ENCODE data around the gene HDAC2.
"Not testable (repeated sequence)": the region's sequence is repeated elsewhere in the genome, so short reads cannot be mapped to it uniquely, and the experiment has no call there.

HDAC2 gene

GRCh38 chr6:113969888-113970804, 802 bp downstream of the HDAC2 start:
- peak; percentile 42 for DNase-seq

GRCh38 chr6:113968472-113968871, 2.5 kb downstream of the HDAC2 start:
- DNase-seq = no peak

DNA sequence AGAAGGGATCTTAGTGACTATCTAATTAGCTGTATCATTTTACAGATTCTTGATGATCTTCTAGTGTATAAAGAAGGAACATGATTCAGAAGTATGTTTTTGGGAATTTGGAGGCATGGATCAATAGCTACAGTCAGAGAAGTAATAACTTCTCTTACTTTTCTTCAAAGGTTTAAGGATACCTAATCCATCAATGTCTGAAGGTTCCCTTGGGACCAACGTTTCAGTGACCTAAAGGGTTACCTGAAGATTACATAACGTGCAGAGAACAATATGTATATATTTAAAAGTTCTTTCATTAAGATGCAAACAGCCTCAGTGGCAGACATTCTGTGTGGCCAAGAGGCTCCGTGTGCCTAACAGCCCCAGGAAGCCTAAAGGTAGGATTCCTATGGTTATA, 3.2 kb downstream of the HDAC2 start:
- DNase-seq = no peak

DNA sequence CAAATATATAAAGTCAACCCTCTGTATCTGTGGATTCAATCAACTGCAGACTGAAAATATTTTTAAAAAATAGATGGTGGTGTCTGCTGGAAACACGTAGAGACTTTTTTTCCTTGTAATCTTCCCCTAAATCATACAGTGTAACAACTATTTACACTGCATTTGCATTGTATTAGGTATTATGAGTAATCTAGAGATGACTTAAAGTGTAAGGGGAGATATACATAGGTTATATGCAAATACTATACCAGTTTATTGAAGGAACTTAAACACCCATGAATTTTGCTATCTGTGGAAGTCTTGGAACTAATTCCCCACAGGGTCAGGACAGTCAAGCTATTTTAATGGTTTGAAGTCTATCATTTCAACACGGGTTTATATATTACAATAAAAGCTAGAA, 10.2 kb downstream of the HDAC2 start:
- no peak for DNase-seq

DNA sequence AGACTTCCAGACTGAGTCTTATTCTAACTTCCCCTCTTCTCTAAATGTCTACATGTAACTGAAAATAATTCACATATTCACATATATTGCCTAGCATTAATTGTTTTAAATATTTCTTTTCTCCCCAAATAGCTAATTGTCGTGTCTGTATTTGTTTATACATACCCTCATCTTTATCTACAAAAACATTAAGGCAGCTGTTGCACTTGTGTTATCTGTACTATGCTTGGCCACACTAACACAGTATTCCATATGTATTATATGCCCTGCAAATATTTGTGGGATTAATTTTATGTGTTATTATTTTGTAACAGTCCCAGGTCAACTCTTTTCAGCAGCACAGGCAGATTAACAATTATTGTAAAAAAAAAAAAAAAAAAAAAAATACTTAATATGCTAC, 11.7 kb downstream of the HDAC2 start:
- no peak for DNase-seq

DNA sequence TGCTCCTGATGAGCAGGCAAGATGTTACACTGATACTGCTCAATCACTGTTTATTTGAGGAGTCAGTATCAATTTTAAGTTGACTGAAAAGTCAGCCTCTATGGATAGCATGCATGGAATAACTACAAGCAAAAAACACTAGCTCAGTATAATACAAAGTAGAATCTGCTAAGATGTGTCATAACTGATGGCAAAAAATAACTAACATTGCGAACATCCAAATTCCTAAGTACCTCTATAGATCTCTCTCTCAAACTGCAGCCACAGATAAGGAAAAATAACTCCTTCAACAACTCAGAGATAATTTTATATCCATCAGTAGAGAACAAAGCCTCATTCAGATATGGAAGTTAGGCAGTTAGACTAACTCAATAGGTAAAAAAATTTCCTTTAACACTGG, 16.3 kb downstream of the HDAC2 start:
- DNase-seq = no peak

- DNase-seq = no peak
Measured at GRCh38 chr6:113953346-113953745, 17.6 kb downstream of the HDAC2 start.

DNA sequence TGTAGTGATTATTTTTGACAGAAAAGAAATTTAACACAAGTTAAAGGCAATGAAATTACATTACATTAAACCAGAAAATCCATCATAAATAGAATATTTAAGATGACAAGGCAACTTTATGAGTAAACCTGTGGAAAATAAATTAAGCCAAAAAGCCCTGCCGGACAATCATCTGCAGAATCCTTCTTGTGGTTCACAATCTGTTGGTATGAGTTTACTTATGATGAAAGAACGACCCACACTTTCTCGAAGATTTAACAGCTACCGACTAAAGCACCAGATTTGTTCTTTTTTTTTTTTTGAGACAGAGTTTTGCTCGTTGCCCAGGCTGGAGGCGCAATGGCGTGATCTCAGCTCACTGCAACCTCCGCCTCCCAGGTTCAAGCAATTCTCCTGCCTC, 21.4 kb downstream of the HDAC2 start:
- DNase-seq = no peak

GRCh38 chr6:113944701-113945100, 26.2 kb downstream of the HDAC2 start:
- DNase-seq = no peak

DNA sequence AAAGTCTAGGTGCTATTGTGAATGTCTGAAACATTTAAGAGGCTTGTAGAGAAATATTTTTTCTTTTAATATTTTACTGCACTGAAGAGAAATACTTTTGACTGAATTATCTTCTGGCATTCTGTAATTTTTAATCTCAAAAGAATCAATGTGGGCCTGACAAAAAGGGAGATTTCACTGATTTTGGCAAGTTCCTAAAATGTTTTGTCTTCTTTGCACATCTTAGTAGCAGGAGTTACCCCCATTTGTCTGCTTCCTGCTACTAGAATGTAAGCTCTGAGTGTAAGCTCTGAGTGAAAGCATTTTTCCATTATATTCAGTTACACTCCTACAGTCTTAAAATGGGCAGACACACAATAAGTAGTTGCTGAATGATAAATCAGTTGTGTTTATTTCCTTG, 31.1 kb downstream of the HDAC2 start:
- no peak for DNase-seq

DNA sequence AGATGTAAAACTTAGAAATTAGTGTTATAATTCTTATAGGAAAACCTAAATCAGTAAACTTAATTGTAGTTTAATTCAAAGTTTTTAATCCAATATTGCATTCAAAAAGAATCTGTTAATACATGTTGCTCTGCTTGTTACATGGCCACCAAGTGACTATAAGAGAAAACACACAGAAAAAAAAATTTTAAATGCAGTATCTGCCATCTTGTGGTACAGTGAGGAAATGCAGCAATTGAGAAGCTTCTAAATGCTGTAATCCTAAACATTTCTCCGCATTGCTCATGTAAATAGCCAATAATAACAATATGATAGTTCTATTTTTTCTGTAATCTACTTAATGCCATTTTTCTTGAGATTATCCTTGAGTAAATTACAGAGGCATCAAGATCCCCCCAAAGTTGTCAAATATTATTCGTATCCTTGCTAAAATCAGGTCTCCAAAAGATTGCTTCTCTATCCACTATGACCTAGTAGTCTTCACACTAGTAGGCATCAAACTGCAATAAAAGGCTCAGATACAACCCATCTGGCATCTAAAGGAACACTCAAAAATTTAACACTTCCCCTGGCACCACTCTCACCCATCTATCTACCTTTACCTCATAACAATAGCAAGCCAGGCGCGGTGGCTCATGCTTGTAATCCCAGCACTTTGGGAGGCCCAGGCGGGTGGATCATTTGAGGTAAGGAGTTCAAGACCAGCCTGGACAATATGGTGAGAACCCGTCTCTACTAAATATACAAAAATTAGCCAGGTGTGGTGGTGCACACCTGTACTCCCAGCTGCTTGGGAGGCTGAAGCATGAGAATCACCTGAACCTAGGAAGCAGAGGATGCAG, 34.6 kb downstream of the HDAC2 start:
- no peak for DNase-seq

GRCh38 chr6:113934101-113934500, 36.8 kb downstream of the HDAC2 start:
- DNase-seq = no peak

DNA sequence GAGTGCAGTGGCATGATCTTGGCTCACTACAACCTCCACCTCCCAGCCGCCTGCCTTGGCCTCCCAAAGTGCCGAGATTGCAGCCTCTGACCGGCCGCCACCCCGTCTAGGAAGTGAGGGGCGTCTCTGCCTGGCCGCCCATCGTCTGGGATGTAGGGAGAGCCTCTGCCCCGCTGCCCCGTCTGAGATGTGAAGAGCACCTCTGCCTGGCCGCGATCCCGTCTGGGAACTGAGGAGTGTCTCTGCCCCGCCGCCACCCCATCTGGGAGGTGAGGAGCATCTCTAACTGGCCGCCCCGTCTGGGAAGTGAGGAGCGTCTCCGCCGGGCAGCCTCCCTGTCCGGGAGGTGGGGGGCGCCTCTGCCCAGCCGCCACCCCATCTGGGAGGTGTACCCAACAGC, 39.0 kb downstream of the HDAC2 start:
- DNase-seq = not testable (repeated sequence)

GRCh38 chr6:113930183-113930582, 40.8 kb downstream of the HDAC2 start:
- no peak for DNase-seq

- DNase-seq = no peak
Measured at GRCh38 chr6:113927001-113927400, 43.9 kb downstream of the HDAC2 start.

DNA sequence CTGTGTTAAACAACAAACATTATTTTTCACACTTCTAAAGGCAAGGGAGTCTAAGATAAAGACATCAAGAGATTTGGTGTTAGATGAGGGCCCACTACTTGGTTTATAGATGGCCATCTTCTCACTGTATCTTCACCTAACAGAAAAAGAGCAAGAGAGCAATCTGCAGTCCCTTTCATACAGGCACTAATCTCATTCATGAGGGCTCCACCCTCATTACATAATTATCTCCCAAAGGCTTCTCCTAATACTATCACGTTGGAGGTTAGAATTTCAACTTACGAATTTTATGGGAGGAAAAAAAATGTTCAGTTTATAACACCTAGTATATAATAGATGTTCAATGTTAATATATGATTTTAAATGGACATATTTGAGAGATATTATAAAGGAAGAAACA, 45.6 kb downstream of the HDAC2 start:
- no peak for DNase-seq

- no peak for DNase-seq
Measured at GRCh38 chr6:113924312-113924723, 46.6 kb downstream of the HDAC2 start.

GRCh38 chr6:113923526-113923925, 47.4 kb downstream of the HDAC2 start:
- no peak for DNase-seq

DNA sequence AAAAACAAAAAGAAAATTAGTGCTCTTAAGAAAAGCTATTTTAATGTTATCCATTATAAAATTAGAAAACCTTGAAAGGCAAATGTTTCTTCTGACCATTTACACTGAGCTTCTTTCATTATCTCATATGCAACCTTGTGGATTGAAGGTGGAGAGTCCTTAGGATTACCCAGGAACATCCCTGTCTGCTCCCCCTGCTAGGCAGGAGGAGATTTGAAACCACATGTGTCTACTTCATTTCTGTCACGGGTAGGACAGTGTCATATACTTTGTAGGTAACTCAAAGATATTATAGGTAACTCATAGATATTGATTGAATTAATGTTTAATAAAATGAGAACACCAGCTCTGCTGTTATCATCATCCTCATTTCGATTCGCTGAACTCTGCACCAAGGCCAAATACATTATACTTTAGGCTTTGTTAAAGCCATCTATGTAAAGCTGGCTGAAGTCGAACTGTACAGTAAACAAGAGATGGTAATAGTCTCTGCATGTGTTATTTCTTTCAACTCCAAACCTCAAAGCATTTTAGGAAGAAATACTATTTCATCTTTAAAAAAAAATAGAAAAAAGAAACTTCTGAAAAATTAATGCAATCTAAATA, 49.5 kb downstream of the HDAC2 start:
- DNase-seq = no peak

- no peak for DNase-seq
Measured at GRCh38 chr6:113920663-113921267, 50.2 kb downstream of the HDAC2 start.

- DNase-seq = not testable (repeated sequence)
Measured at GRCh38 chr6:113910285-113910684, 60.7 kb downstream of the HDAC2 start.

DNA sequence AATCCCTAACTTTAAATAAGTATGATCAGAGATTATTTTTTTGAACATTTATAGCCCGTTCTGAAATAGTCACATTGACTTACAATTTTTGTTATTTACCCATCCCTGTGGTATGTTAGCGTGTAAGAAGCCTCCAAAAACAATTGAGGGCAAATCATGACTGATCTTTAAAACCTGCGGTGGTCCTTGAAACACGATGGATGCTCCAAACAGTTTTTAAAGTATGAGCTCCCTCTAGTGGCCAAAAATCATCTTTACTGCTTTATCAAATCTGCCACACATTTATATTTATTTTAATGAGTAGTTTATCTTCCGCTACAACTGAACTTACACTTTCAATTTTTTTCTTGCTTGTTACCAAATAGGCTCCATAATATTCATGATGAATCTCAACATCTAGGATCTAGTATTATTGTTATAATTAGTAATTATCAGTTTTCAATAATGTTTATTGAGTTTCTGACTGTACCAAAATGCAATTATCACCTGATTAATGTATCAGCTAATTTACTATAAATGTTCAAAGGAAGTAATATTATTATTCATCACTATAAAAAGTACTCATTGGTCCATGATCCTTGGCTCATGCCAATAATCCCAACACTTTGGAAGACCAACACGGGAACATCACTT, 61.6 kb downstream of the HDAC2 start:
- no peak for DNase-seq

DNA sequence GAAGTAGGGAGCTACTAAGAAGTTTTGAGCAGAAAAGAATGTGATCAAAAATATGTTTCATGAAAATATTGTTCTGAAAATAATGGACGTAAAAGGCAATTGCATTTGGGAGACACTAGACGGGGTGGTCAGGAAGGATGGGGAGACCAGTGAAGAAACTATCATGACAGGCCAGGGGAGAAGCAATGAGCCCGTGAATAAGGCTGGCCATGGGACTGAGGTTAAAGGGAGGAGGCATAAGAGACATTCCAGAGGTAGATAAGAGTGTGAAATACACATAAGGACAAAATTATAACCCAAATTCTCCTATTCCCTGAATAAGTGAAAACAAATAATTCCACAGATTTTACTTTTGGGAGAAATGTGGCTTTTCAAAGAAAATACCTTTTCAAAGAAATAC, 62.1 kb downstream of the HDAC2 start:
- DNase-seq = no peak
